CD4-positive, alpha-beta T cell treated with Interferon alpha-2 for 1 hour (primary cell): ENCODE results near the gene ZBTB1.
"Not testable (repeated sequence)": the region's sequence is repeated elsewhere in the genome, so short reads cannot be mapped to it uniquely, and the experiment has no call there.

Experiments used
- DNase-seq, 2 donors: peaks; one replicate each; pipeline ENCODE4 v3.0.0-alpha.2; 2020 to 2022

Gene ZBTB1

DNA sequence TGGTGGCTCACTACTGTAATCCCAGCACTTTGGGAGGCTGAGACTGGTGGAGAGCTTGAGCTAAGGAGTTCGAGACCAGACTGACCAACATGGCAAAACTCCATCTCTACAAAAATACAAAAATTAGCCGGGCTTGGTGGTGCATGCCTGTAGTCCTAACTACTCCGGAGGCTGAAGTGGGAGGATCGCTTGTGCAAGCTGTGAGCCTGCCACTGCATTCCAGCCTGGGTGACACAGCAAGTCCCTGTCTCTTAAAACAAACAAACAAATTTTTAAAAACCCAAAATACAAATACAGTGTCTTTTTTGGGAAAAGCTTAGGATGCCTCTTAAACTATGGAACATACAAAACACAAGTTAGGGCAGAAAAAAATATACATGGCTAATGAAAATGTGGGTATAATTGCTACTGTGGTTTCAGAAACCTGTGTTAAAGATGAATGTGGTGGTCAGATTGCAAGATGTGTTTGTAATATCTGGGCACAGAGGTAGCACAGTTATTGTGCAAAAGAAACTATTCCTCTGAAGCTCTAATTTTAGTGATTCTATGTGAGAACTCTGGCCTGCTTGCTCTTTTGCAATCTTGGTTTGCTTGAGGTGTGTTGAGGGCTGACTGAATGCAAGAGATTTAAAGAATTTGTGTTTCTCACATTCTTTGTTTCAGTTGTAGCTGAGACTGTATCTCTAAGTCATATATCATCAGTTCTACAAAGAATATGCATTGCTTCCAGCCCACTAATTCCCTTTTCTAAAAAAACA, 32.1 kb downstream of the ZBTB1 start:
- DNase-seq, result no peak

DNA sequence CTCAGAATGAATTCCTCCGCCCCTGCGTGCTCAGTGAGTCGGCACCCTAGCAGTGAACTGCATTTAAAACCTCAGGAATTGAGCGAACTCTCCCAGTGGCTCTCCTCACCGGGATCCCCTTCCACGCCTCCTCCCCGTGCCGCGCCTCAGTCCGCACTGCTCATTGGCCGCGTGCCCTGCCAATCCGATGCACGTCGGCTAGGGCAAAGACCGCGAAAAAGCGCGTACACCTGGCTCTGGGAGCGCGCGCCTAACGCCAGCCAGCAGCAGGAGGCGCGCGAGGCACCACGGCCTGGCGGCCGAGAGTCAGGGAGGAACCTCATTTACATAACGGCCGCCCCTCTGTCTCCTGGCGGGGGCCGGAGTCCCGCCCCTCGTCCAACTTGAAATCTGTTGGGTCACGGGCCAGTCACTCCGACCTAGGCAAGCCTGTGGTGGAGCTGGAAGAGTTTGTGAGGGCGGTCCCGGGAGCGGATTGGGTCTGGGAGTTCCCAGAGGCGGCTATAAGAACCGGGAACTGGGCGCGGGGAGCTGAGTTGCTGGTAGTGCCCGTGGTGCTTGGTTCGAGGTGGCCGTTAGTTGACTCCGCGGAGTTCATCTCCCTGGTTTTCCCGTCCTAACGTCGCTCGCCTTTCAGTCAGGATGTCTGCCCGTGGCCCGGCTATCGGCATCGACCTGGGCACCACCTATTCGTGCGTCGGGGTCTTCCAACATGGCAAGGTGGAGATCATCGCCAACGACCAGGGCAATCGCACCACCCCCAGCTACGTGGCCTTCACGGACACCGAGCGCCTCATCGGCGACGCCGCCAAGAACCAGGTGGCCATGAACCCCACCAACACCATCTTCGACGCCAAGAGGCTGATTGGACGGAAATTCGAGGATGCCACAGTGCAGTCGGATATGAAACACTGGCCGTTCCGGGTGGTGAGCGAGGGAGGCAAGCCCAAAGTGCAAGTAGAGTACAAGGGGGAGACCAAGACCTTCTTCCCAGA, 35.9 kb downstream of the ZBTB1 start, which contains the start of gene HSPA2:
Gene HSPA2, plus strand, starts transcription at position 534 of the 995 bp plus-strand sequence. Its CDS starts 109 bp downstream, at position 643.
- peak; percentile 96 to 97 for DNase-seq

DNA sequence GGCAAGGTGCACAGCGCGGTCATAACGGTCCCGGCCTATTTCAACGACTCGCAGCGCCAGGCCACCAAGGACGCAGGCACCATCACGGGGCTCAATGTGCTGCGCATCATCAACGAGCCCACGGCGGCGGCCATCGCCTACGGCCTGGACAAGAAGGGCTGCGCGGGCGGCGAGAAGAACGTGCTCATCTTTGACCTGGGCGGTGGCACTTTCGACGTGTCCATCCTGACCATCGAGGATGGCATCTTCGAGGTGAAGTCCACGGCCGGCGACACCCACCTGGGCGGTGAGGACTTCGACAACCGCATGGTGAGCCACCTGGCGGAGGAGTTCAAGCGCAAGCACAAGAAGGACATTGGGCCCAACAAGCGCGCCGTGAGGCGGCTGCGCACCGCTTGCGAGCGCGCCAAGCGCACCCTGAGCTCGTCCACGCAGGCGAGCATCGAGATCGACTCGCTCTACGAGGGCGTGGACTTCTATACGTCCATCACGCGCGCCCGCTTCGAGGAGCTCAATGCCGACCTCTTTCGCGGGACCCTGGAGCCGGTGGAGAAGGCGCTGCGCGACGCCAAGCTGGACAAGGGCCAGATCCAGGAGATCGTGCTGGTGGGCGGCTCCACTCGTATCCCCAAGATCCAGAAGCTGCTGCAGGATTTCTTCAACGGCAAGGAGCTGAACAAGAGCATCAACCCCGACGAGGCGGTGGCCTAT, 36.8 kb downstream of the ZBTB1 start:
- peak in 1 of 2 donors; percentile 21 for DNase-seq

DNA sequence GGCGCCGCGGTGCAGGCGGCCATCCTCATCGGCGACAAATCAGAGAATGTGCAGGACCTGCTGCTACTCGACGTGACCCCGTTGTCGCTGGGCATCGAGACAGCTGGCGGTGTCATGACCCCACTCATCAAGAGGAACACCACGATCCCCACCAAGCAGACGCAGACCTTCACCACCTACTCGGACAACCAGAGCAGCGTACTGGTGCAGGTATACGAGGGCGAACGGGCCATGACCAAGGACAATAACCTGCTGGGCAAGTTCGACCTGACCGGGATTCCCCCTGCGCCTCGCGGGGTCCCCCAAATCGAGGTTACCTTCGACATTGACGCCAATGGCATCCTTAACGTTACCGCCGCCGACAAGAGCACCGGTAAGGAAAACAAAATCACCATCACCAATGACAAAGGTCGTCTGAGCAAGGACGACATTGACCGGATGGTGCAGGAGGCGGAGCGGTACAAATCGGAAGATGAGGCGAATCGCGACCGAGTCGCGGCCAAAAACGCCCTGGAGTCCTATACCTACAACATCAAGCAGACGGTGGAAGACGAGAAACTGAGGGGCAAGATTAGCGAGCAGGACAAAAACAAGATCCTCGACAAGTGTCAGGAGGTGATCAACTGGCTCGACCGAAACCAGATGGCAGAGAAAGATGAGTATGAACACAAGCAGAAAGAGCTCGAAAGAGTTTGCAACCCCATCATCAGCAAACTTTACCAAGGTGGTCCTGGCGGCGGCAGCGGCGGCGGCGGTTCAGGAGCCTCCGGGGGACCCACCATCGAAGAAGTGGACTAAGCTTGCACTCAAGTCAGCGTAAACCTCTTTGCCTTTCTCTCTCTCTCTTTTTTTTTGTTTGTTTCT, 37.6 kb downstream of the ZBTB1 start:
- peak in 1 of 2 donors; percentile 16 for DNase-seq

DNA sequence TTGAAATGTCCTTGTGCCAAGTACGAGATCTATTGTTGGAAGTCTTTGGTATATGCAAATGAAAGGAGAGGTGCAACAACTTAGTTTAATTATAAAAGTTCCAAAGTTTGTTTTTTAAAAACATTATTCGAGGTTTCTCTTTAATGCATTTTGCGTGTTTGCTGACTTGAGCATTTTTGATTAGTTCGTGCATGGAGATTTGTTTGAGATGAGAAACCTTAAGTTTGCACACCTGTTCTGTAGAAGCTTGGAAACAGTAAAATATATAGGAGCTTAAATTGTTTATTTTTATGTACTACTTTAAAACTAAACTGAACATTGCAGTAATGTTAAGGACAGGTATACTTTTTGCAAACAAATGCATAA, 38.2 kb downstream of the ZBTB1 start:
- DNase-seq, result no peak

DNA sequence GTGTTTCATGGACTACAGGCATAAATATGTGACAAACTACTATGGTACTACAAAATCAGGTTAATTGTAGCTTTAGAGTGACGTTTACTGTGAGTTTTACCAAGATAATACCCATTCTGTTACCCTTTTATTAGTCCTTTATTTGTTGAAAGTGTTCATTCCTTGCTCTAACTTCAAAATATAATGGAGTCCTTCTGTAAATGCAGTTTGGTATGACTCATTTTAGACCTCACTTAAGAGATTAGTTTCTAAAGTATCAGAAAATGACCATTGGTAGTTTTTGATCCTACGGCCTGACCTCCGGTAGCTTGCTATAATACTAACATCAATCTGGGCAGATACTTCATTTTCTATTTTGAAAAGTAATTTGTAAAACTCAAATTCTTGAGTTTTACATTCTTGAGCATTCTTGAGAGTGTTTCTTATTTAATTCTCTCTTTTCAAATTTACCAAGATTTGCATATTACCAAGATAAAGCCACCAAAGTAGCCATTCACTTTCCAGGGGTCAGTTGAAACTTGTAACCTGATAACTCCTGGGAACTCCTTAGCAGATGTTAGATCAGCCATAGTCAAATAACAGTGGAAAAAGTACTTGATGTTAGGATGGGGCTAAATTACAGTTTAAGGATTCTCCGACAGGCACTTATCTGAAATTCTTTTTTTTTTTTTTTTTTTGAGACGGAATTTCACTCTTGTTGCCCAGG, 40.2 kb downstream of the ZBTB1 start:
- no peak for DNase-seq

DNA sequence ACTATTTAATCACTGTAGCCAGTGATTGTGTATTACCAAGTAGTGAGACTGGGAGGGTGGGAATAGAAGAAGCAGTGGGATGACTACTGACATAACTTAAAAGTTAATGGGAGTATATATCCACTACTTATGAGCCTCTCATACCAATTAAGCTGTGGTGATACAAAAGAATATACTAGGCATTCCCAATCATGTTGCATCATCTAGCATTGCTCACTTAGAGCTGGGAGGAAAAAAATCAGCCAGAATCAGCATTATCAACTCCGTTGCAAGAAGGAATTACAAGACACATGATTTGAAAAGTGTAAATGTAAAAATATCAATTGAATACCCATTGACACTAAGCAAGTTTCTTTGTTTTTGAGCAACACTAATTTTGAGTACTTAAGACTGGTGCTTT, 44.4 kb downstream of the ZBTB1 start:
- no peak for DNase-seq

DNA sequence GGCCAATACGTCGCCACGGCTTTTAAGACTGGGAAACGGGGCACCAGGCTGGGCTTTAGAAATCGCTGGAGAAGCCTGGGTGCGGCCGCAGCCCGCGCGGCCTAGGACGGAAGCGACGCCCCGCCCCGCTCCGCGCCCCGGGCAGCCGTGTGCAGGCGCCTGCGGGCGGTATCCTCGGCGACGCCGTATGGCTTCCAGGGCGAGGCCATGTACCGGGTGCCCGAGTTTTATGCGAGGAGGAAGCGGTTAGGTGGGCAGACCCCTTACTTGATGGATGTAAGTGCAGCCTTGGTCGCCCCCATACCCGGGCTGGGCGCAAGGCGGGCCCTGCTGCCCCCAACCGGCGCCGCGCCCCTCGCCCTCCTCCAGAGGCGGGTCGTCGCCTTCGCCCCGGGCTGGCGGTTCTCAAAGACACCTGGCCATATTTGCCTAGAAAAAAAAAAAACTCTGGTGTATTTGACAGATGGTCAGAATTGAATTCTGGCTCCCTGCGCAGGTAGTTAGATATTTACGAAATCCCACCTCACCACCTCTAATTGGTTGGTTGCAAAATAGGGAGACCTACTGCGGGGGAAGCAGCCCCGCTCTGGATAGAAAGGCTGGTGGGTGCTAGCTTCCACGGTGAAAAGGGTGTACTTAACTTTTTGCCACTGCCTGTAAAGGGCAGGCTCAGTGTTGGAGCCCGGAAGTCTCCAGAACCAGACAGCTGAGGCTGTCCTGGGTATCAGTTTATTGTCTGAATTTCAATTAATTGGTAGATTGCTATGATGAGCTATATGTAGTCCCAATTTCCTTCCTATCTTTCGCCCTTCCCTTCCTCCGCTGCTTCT, 45.4 kb downstream of the ZBTB1 start, which contains the start of gene PPP1R36:
Gene PPP1R36, plus strand, starts transcription at position 171 of the 830 bp plus-strand sequence. Its CDS starts 37 bp downstream, at position 208.
- peak; percentile 18 to 46 for DNase-seq

DNA sequence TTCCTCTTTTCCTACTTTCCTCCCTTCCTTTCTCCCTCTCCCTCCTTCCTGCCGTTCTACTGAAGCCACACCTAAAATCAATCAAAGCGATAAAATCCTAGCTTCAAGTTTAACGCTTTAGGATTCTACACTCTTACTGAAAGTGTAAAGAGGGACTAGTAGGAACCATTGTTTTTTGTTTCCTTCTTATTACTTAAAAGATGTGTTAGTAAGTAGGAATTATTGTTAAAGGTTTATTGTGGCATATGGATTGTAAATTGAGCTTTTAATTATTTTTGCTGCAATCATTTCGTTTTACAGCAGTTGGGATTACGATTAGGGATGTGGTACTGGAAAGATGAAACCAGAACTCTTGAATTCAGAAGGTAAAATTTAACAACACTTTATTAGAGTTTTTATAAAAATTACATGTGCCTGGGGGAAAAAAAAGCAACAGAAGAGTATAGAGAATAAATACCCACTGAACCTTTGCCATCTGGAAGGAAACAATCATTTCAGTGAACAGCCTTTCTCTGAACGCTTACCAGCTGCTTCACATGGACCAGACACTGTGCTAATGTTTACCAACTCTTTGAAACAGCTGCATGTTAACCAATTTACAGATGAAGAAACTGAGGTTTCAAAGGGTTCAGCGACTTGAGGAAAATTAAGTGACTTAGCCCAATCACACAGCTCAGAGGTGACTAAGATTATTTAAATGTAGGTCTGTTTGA, 46.2 kb downstream of the ZBTB1 start:
- no peak for DNase-seq

DNA sequence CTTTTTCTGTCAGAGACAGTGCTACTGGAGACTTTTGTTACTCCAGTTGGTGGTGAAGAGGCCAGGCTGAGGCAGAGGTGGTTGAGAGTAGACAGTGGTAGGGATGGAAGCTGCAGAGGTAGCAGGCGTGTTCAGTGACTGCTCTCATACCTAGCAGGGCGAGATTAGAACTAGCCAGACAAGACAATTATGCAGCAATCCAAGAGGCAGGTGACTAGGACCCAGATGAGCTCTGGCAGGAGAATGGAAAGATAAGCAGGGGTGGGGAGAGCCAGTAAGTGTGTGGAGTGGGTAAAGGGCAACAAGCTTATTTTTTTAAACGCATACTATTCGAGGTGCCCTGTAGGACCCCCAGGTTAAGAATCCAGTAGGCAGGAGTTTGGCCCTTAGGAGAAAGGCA, 50.0 kb downstream of the ZBTB1 start:
- no peak for DNase-seq

DNA sequence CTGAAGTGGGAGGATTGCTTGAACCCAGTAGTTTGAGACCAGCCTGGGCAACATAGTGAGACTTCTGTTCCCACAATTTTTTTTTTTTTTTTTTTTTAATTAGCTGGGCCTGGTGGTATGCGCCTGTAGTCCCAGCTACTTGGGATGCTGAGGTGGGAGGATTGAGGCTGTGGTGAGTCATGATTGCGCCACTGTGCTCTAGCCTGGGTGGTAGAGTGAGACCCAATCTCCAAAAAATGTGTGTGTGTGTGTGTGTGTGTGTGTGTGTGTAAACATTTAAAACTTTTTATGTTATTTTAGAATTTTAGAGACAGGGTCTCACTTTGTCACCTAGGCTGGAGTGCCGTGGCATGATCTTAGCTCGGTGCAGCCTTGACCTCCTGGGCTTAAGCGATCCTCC, 52.0 kb downstream of the ZBTB1 start:
- no peak for DNase-seq

DNA sequence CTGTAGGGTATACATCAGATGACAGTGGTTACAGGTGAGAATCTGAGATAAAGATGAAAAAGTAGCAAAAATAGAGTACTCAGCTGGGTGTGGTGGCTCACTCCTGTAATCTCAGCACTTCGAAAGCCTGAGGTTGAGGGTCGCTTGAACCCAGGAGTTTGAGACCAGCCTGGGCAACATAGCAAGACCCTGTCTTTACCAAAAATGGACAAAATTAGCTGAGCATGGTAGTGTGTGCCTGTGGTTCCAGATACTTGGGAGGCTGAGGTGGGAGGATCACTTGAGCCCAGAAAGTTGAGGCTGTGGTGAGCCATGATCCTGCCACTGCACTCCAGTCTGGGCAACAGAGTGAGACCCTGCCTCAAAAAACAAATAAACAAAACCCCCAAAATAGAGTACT, 53.6 kb downstream of the ZBTB1 start:
- not testable (repeated sequence) for DNase-seq

DNA sequence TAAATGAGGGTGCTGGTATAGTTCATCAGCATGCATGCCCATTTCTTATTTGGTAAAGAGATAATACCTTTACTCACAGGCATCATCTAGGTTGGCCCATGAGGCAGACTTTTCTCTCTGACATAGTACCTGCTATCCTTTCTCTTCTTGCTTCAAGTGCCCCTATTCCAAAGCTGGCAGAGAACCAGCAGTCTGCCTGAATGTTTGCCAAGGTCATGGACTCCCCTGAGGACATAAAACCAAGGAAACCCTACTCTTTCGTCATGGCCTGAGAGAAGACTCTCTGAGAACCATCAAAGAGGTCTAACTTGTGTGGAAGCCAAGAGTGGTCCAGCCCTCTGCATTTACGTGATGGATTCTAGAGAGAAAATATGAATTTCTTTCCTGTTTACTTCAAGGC, 57.1 kb downstream of the ZBTB1 start:
- DNase-seq, result no peak

DNA sequence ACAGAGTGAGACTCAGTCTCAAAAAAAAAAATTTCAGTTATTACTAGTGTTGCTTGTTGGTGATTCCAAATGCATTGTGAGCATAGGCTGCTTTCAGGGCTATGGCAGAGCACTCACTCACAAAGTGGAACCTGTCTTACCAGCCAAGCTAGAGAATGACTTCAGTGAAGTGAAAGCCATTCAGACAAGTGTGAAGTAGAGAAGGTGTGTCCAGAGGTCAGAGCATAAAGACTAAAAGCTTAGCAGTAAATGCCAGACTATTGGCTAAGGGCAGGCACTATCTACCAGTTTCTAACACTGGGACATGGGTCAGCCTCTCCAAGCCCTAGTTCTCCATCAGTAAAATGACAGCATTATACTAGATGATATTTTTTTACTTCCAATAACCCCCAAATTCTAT, 57.9 kb downstream of the ZBTB1 start:
- DNase-seq, result no peak

DNA sequence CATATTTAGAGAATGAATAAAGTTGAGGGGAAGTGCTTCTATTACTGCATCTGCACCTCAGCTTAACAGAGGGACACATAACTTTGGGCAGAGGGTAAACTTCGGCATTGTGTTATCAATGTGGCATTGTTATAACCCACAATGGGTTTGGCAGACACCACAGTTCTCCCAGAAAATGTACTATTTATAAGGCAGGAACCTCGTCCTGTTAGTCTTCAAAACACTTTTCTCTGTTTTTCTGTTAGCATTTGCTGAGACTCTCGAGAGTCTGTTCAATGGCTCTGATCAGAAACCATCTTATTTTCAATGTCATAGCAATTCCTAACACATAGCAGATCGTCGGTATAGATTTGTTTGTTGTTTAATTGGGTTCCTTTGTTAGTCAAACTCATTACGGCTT, 59.1 kb downstream of the ZBTB1 start:
- DNase-seq, result no peak

DNA sequence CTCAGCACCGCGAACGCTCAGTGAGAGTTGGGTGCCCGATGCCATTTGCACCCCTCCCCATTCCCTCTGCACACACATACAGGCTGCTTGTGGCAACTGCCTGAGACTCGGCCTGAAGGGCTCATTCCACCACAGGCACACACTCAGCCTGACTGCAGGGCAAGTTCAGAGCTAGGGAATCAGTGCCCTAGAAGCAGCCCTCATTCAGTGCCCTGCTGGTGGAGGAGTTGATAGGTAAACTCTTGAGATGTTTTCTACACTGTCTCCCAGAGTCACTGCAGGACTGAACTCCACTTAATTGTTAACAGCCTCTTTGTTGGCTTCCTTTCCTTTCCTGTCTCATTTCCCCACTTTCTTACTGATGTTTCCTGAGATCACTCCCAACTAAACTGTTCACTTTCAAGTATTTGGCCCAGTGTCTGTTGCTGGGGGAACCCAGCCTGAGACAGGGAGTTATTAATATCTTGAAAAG, 62.1 kb downstream of the ZBTB1 start:
- DNase-seq, result no peak

DNA sequence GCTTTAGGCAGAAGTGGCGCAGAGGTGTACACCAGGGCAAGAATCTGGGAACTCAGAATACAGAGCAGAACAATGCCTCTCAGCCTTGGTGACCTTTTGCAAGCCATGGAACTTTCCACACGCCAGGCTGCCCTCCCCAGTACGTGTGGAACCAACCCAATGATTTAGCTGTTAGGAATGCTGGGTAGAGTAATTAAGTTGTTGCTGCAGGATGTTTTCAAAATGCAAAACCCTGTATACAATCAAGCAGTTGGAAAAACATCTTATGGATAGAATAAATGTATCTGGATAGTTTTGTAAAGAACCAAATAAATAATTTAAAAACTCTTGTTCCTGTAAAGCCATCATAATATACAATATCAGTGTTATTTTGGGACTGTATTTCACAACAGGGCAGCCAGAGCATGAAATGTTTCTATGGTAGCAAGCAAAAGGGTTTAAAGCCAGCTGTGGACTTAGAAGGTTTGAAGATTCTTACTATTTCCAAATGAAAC, 64.6 kb downstream of the ZBTB1 start:
- no peak for DNase-seq

DNA sequence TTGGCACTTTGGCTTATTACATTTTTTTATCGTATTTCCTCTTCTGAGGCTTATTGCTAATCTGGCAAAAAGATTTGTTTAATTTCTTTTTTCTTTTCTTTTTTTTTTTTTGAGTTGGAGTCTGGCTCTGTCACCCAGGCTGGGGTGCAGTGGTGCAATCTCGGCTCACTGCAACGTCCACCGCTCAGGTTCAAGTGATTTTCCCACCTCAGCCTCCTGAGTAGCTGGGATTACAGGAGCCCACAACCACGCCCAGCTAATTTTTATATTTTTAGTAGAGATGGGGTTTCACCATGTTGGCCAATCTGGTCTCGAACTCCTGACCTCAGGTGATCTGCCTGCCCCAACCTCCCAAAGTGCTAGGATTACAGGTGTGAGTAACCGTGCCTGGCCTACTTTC, 65.1 kb downstream of the ZBTB1 start:
- not testable (repeated sequence) for DNase-seq

DNA sequence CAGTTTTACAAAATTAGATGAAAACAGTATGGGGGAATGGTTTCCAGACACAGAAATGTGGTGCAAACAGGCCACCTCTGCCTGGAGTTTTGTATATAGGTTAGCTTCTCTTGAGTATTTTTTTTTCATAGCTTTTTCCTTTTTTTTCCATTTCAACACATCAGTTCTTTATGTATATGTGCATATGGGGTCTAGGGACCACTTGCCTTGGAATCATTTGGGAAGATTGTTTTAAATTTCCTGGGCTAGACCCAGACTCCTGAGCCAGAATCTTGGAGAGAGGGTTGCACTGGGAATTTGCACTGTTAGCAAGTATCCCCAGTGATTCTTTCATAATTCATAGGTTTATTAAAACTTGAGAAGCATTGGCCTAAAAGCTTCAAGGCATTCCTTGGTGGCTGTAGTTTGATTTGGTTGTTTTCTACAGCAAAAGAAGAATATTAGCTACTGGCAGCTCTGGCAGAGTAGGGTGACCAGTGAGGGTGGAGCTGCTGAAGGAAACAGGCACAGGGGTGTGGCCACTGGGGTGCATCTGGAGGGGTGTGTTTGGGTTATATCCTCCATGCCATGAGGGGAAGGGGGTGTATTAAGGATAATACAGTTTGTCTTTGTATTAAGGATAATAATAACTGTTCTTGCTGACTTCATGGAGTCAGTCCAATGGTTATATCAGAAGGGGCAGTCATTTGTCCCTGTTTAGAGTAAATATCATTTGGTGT, 68.0 kb downstream of the ZBTB1 start:
- no peak for DNase-seq
